GM18517 (cell line): ENCODE results near the gene ARHGEF17.

ENCODE experiments used
- ATAC-seq: cut with Tn5 transposase; IDR thresholded peaks from one replicate; pipeline ENCODE4 v1.9.1; 2021; ENCODE audit warnings: mild to moderate bottlenecking, moderate library complexity; ENCODE audit not compliant: unreplicated experiment

ARHGEF17 gene

GRCh38 chr11:73331138-73331916 lies 23.3 kb downstream of the ARHGEF17 start:
- ATAC-seq = no peak

- ATAC-seq = no peak
Measured at GRCh38 chr11:73333173-73333572, 25.1 kb downstream of the ARHGEF17 start.

- no peak for ATAC-seq
Measured at GRCh38 chr11:73333640-73334383, 25.7 kb downstream of the ARHGEF17 start.

- no peak for ATAC-seq
Measured at GRCh38 chr11:73334384-73335203, 26.5 kb downstream of the ARHGEF17 start.

GRCh38 chr11:73335204-73335923 lies 27.3 kb downstream of the ARHGEF17 start:
- ATAC-seq = no peak

- ATAC-seq = no peak
Measured at GRCh38 chr11:73337846-73338245, 29.8 kb downstream of the ARHGEF17 start.

- ATAC-seq = no peak
Measured at GRCh38 chr11:73338279-73338678, 30.2 kb downstream of the ARHGEF17 start.

GRCh38 chr11:73340164-73340563 lies 32.1 kb downstream of the ARHGEF17 start:
- no peak for ATAC-seq

- no peak for ATAC-seq
Measured at GRCh38 chr11:73342633-73343032, 34.6 kb downstream of the ARHGEF17 start.

- ATAC-seq = no peak
Measured at GRCh38 chr11:73343076-73343873, 35.2 kb downstream of the ARHGEF17 start.

- ATAC-seq = no peak
Measured at GRCh38 chr11:73344191-73344607, 36.1 kb downstream of the ARHGEF17 start.

GRCh38 chr11:73345481-73346160 lies 37.5 kb downstream of the ARHGEF17 start:
- ATAC-seq = no peak

GRCh38 chr11:73346186-73346935 lies 38.3 kb downstream of the ARHGEF17 start:
- ATAC-seq = no peak

- ATAC-seq = no peak
Measured at GRCh38 chr11:73347067-73347466, 39.0 kb downstream of the ARHGEF17 start.

- ATAC-seq = no peak
Measured at GRCh38 chr11:73348838-73349237, 40.8 kb downstream of the ARHGEF17 start.

GRCh38 chr11:73349633-73350032 lies 41.6 kb downstream of the ARHGEF17 start:
- no peak for ATAC-seq

- no peak for ATAC-seq
Measured at GRCh38 chr11:73350908-73351636, 43.0 kb downstream of the ARHGEF17 start.

GRCh38 chr11:73353422-73353821 lies 45.3 kb downstream of the ARHGEF17 start:
- ATAC-seq = no peak
